ENCODE measurements around the gene ANKS1A.
A peak's percentile ranks its signal among the peaks of the same experiment; 100 is the strongest.

The ANKS1A gene

GRCh38 chr6:34947561-34947960, 58.5 kb downstream of the ANKS1A start:
- no peaks in the 10 kb centered on the region for H3K79me2 ChIP-seq (ENCODE audit: insufficient read depth, low read depth)
- no peak overlapping the region for H3K9ac ChIP-seq
- H4K20me1 ChIP-seq (ENCODE audit: insufficient read depth) = 0 out of 2 replicates have a peak, but pooled peaks cover 4% of the 10 kb centered on the region
- peak overlapping the region; percentile 25 for H3K4me2 ChIP-seq
- H3K27me3 ChIP-seq (ENCODE audit: insufficient read depth, low read depth) = no peaks in the 10 kb centered on the region
- TF ChIP-seq CTCF (conservative IDR thresholded peaks at IDR 0.05; ENCODE audit: low read depth, low read length) = no peak
- H3K27ac ChIP-seq = no peak overlapping the region
- no peaks in the 10 kb centered on the region for H3K36me3 ChIP-seq (ENCODE audit: insufficient read depth)
- no peak overlapping the region for H3K4me3 ChIP-seq (IDR thresholded peaks at IDR 0.05; ENCODE audit: insufficient read depth, low read depth, low read length)
- H2AFZ ChIP-seq (ENCODE audit: low read depth) = no peak overlapping the region
- peaks cover 11% of the 10 kb centered on the region for H3K4me1 ChIP-seq (ENCODE audit: low read depth, poor library complexity, severe bottlenecking)

DNA sequence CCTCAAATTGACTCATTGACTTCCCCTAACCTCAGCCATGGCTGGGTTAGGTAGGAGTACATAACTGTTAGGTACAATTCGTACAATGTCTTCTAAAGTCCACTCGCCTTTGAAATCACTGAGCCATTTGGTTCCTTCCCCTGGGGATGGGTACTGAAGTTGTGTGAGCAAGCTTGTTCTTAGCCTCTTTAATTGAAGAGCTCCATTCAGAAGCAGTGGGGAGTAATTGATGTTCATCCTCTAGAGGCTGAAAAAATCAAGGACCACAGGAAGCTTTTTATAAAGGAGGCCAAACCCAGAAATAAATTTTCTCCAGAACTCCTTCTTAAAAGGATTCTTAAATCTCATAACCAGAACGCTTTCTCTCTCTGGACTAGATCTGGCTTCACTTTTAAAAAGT, 60.6 kb downstream of the ANKS1A start:
- Histone ChIP-seq H3K27ac (no peak overlapping the region), H3K79me2 (ENCODE audit: insufficient read depth, low read depth) (no peaks in the 10 kb centered on the region), H4K20me1 (ENCODE audit: insufficient read depth) (0 out of 2 replicates have a peak, but pooled peaks cover 4% of the 10 kb centered on the region), H2AFZ (ENCODE audit: low read depth) (no peak overlapping the region), H3K4me3 (IDR thresholded peaks at IDR 0.05; ENCODE audit: insufficient read depth, low read depth, low read length) (no peak overlapping the region), H3K4me1 (ENCODE audit: low read depth, poor library complexity, severe bottlenecking) (peaks cover 11% of the 10 kb centered on the region), H3K36me3 (ENCODE audit: insufficient read depth) (no peaks in the 10 kb centered on the region), H3K4me2 (no peak overlapping the region), H3K27me3 (ENCODE audit: insufficient read depth, low read depth) (no peaks in the 10 kb centered on the region), H3K9ac (no peak overlapping the region)
- TF ChIP-seq CTCF (conservative IDR thresholded peaks at IDR 0.05; ENCODE audit: low read depth, low read length) = no peak

DNA sequence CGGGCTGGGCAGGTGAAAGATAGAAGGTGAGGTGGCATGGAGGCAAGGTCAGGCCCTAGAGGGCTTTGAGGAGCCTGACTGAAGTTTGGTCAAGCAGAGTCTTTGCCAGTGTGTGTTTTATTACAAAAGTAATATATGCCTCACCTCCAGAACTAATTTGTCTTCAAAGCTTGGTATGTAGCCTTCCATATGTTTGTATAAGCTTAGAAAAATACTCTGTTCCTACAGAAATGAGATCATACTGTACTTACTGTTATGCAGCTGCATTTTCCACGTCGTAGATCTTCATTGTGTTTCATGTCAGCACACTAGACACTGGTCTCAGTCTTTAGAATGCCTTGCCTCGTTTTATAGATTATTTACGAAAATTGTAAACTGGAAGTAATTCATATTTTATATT, 61.8 kb downstream of the ANKS1A start:
- no peak overlapping the region for H2AFZ ChIP-seq (ENCODE audit: low read depth)
- no peaks in the 10 kb centered on the region for H3K27me3 ChIP-seq (ENCODE audit: insufficient read depth, low read depth)
- no peak overlapping the region for H3K4me3 ChIP-seq (IDR thresholded peaks at IDR 0.05; ENCODE audit: insufficient read depth, low read depth, low read length)
- H3K9ac ChIP-seq = no peak overlapping the region
- no peak for TF ChIP-seq CTCF (conservative IDR thresholded peaks at IDR 0.05; ENCODE audit: low read depth, low read length)
- 0 out of 2 replicates have a peak, but pooled peaks cover 4% of the 10 kb centered on the region for H4K20me1 ChIP-seq (ENCODE audit: insufficient read depth)
- H3K36me3 ChIP-seq (ENCODE audit: insufficient read depth) = no peaks in the 10 kb centered on the region
- H3K4me2 ChIP-seq = no peak overlapping the region
- H3K4me1 ChIP-seq (ENCODE audit: low read depth, poor library complexity, severe bottlenecking) = peaks cover 11% of the 10 kb centered on the region
- H3K27ac ChIP-seq = no peak overlapping the region
- H3K79me2 ChIP-seq (ENCODE audit: insufficient read depth, low read depth) = no peaks in the 10 kb centered on the region

GRCh38 chr6:34951731-34952130, 62.7 kb downstream of the ANKS1A start:
- H3K4me1 ChIP-seq (ENCODE audit: low read depth, poor library complexity, severe bottlenecking) = peaks cover 11% of the 10 kb centered on the region
- no peak overlapping the region for H3K4me2 ChIP-seq
- no peak for TF ChIP-seq CTCF (conservative IDR thresholded peaks at IDR 0.05; ENCODE audit: low read depth, low read length)
- no peak overlapping the region for H3K4me3 ChIP-seq (IDR thresholded peaks at IDR 0.05; ENCODE audit: insufficient read depth, low read depth, low read length)
- H3K79me2 ChIP-seq (ENCODE audit: insufficient read depth, low read depth) = no peaks in the 10 kb centered on the region
- no peaks in the 10 kb centered on the region for H3K27me3 ChIP-seq (ENCODE audit: insufficient read depth, low read depth)
- H2AFZ ChIP-seq (ENCODE audit: low read depth) = no peak overlapping the region
- no peak overlapping the region for H3K27ac ChIP-seq
- 0 out of 2 replicates have a peak, but pooled peaks cover 4% of the 10 kb centered on the region for H4K20me1 ChIP-seq (ENCODE audit: insufficient read depth)
- no peaks in the 10 kb centered on the region for H3K36me3 ChIP-seq (ENCODE audit: insufficient read depth)
- no peak overlapping the region for H3K9ac ChIP-seq

Measured in KMS-11 (cell line).